ENCODE data around the gene UBE2E3.

Gene UBE2E3

DNA sequence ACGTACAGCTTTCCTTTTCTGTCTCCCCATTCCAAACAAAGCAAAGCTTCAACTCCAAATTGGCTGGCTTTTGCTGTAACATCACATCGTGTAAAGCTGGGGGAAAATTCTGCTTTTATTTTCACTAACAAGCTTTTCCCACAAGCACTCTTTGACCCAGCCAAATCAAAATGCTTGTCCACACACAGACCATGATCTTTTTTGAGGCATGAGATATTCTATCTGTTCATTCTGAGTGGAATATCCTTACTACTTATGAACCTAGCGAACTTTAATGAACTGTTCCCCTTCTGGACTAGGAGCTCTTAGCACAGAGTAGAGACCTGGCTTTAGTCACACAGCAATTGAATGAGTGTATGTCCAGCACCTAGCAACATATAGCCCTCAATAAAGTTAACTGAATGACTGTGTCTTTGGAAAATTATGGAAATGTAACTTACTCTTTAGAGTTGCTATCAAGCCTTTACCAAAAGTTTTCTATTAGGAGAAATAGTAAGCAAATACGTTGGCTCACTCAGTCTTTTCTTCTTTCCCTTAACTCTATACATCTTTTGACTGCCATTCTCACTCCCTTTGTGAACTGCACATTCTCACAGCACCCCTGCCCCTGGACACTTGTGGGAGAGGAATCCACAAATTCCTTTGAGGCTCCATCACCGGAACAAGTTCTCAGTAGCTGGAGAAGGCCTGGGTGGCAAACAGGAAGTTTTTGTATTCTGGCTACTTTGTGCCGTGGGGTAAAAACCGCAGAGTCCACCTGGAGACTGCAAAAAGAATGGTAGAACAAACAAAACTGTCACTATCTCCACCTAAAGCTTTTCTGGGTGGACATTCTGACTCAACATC, 1.3 kb upstream of the UBE2E3 start:
- Histone ChIP-seq H3K4me1 (ENCODE audit: control insufficient read depth, low read length) (peaks cover 31% of the 10 kb centered on the region), H3K4me3 (ENCODE audit: low read length) (peak overlapping the region; percentile 70), H3K4me2 (ENCODE audit: low read length) (peak overlapping the region; percentile 66), H4K20me1 (ENCODE audit: control insufficient read depth, insufficient read depth, low read depth, low read length) (no peaks in the 10 kb centered on the region), H3K9me3 (ENCODE audit: control insufficient read depth, insufficient read depth, low read length) (no peaks in the 10 kb centered on the region), H3K27me3 (ENCODE audit: control insufficient read depth, low read length) (peaks cover 12% of the 10 kb centered on the region; the same call in 1 of the 2 replicates), H3K36me3 (ENCODE audit: control insufficient read depth, low read length) (peaks cover 18% of the 10 kb centered on the region), H3K79me2 (ENCODE audit: control insufficient read depth, low read length) (peaks cover 19% of the 10 kb centered on the region), H3F3A (ENCODE audit: control insufficient read depth, insufficient read depth) (peaks cover 11% of the 10 kb centered on the region), H3K9me2 (replicated peaks; ENCODE audit: control insufficient read depth, low read length) (no peaks in the 10 kb centered on the region), H3K27ac (ENCODE audit: low read depth, low read length) (no peak overlapping the region)
- TF ChIP-seq, protein P1, sequence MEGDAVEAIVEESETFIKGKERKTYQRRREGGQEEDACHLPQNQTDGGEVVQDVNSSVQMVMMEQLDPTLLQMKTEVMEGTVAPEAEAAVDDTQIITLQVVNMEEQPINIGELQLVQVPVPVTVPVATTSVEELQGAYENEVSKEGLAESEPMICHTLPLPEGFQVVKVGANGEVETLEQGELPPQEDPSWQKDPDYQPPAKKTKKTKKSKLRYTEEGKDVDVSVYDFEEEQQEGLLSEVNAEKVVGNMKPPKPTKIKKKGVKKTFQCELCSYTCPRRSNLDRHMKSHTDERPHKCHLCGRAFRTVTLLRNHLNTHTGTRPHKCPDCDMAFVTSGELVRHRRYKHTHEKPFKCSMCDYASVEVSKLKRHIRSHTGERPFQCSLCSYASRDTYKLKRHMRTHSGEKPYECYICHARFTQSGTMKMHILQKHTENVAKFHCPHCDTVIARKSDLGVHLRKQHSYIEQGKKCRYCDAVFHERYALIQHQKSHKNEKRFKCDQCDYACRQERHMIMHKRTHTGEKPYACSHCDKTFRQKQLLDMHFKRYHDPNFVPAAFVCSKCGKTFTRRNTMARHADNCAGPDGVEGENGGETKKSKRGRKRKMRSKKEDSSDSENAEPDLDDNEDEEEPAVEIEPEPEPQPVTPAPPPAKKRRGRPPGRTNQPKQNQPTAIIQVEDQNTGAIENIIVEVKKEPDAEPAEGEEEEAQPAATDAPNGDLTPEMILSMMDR (IDR thresholded peaks at IDR 0.05; ENCODE audit: low read depth, low read length, poor library complexity, severe bottlenecking) = no peak
- no peak for TF ChIP-seq EZH2phosphoT487 (IDR thresholded peaks at IDR 0.05; ENCODE audit: borderline replicate concordance, low read length)

GRCh38 chr2:180979749-180980105, 678 bp upstream of the UBE2E3 start:
- H3K79me2 ChIP-seq (ENCODE audit: control insufficient read depth, low read length) = peaks cover 25% of the 10 kb centered on the region
- peaks cover 36% of the 10 kb centered on the region for H3K4me1 ChIP-seq (ENCODE audit: control insufficient read depth, low read length)
- H3K27me3 ChIP-seq (ENCODE audit: control insufficient read depth, low read length) = peaks cover 9% of the 10 kb centered on the region; the same call in 1 of the 2 replicates
- H4K20me1 ChIP-seq (ENCODE audit: control insufficient read depth, insufficient read depth, low read depth, low read length) = no peaks in the 10 kb centered on the region
- H3F3A ChIP-seq (ENCODE audit: control insufficient read depth, insufficient read depth) = peaks cover 11% of the 10 kb centered on the region
- no peaks in the 10 kb centered on the region for H3K9me2 ChIP-seq (replicated peaks; ENCODE audit: control insufficient read depth, low read length)
- H3K9me3 ChIP-seq (ENCODE audit: control insufficient read depth, insufficient read depth, low read length) = no peaks in the 10 kb centered on the region
- peak overlapping the region; percentile 66 for H3K4me2 ChIP-seq (ENCODE audit: low read length)
- TF ChIP-seq, protein P1 (IDR thresholded peaks at IDR 0.05; ENCODE audit: low read depth, low read length, poor library complexity, severe bottlenecking) = no peak
- no peak for TF ChIP-seq EZH2phosphoT487 (IDR thresholded peaks at IDR 0.05; ENCODE audit: borderline replicate concordance, low read length)
- peak overlapping the region; percentile 70 for H3K4me3 ChIP-seq (ENCODE audit: low read length)
- H3K27ac ChIP-seq (ENCODE audit: low read depth, low read length) = no peak overlapping the region
- H3K36me3 ChIP-seq (ENCODE audit: control insufficient read depth, low read length) = peaks cover 24% of the 10 kb centered on the region

DNA sequence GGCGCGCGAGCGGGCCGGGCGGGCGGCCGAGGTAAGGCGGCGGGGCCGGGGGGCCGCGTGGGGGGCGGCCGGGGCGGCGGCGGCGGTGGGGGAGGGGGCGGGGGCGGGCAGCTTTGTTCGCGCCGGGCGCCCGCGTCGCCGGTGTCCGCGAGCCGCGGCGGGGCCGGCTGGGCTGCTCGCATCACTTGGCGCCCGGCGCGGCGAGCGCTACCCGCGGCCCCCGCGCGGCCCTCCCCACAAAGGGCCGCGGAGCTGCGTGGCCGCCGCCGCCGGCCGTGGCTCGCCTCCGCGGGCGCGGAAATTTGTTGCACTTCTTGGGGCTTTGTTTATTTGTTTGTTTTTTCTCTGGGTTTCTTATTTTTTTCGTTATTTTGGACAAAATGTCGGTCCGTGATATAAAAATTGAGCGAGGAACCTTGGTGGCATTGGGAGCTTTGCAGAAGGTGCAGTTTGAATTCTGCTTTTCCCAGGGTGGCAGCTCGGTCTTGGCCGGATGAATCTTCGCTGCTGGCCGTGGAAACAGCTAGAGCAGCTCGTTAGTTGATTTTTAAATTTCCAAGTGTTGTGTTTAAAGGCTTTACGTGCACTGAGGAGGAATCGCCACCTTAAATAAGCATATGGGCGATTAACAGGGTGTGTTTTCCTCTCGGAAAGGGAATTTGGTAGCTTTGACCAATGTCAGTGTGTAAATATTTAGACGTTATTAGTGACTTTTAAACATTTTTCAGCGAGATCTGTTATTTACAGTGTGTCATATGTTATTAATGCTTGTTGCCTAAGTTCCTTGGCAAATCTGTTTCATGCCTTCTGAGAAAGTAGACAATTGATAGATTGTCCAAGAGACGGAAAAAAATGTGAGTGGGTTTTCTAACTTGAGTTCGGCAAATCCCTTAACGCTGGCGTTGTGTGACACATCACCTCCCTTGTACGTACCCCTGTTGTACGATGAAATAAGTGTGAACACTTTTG, 822 bp downstream of the UBE2E3 start:
- TF ChIP-seq, protein P1 (IDR thresholded peaks at IDR 0.05; ENCODE audit: low read depth, low read length, poor library complexity, severe bottlenecking) = no peak
- TF ChIP-seq EZH2phosphoT487 (IDR thresholded peaks at IDR 0.05; ENCODE audit: borderline replicate concordance, low read length) = no peak
- Histone ChIP-seq H3K9me3 (ENCODE audit: control insufficient read depth, insufficient read depth, low read length) (no peaks in the 10 kb centered on the region), H3K4me1 (ENCODE audit: control insufficient read depth, low read length) (peaks cover 39% of the 10 kb centered on the region), H3F3A (ENCODE audit: control insufficient read depth, insufficient read depth) (peaks cover 11% of the 10 kb centered on the region), H3K27me3 (ENCODE audit: control insufficient read depth, low read length) (peaks cover 9% of the 10 kb centered on the region; the same call in 1 of the 2 replicates), H3K27ac (ENCODE audit: low read depth, low read length) (no peak overlapping the region), H3K9me2 (replicated peaks; ENCODE audit: control insufficient read depth, low read length) (no peaks in the 10 kb centered on the region), H3K4me3 (ENCODE audit: low read length) (peak overlapping the region; percentile 93), H3K79me2 (ENCODE audit: control insufficient read depth, low read length) (peaks cover 37% of the 10 kb centered on the region), H3K36me3 (ENCODE audit: control insufficient read depth, low read length) (peaks cover 32% of the 10 kb centered on the region), H4K20me1 (ENCODE audit: control insufficient read depth, insufficient read depth, low read depth, low read length) (no peaks in the 10 kb centered on the region), H3K4me2 (ENCODE audit: low read length) (peak overlapping the region; percentile 82)

All from DOHH2 (cell line).